Measurements from ENCODE around the gene RAB24.

RAB24 gene

DNA sequence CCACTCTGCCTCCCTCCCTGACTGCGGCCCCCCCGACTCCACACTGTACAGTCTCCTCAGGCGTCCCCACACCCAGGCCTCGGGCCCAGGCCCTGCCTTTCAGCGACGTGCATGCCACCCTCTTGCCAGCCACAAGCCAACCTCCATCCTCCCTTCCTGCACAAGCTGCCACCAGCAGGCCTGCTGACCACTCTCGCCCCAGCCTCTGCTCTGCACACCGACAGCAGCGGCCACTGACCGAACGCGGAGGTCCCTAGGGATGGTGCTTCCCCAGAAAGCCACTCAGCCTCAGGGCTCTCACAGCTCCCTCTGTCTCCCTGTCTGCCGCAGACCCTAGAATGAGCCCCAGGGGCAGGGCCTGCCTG, 29.4 kb upstream of the RAB24 start:
- DNase-seq = no peak

DNA sequence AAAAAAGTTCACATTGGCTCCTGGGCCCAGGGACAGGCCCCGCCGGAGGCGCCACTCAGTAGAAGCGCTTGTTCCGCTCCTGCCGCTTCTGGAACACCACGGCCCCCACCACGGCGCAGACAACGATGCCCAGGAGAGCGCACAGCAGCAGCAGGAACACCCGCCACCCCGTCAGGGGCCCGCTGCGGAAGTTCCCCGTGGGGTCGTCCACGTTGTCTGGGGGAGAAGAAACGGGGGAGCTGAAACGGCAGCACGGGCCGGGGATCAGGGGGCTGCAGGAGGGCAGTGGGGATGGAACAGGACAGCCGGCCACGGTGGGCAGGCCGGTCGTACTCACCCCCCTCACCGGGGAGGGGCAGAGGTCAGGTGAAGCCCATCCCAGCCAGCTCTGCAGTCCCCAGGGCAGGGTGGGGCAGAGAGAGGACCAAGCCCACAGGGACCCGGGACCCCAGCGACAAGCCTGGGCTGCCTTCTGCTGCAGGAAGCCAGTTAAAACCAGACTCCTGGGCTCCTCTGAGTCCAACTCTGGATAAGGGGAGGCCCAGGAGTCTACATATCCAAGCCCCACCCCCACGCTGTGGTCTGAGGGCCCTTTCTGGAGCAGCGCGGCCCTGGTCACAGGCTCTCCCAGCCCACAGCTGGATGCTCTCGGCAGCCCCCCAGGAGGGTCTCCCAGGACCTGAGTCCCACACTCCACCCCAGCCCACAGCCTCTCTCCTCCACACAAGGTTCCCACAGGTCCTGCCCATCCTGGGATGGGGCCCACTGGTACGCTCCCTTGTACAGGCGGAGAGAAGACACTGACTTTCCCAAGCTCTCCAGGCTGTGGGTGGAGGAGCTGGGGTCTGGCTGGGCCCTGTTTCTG, 28.7 kb upstream of the RAB24 start:
- DNase-seq = no peak

DNA sequence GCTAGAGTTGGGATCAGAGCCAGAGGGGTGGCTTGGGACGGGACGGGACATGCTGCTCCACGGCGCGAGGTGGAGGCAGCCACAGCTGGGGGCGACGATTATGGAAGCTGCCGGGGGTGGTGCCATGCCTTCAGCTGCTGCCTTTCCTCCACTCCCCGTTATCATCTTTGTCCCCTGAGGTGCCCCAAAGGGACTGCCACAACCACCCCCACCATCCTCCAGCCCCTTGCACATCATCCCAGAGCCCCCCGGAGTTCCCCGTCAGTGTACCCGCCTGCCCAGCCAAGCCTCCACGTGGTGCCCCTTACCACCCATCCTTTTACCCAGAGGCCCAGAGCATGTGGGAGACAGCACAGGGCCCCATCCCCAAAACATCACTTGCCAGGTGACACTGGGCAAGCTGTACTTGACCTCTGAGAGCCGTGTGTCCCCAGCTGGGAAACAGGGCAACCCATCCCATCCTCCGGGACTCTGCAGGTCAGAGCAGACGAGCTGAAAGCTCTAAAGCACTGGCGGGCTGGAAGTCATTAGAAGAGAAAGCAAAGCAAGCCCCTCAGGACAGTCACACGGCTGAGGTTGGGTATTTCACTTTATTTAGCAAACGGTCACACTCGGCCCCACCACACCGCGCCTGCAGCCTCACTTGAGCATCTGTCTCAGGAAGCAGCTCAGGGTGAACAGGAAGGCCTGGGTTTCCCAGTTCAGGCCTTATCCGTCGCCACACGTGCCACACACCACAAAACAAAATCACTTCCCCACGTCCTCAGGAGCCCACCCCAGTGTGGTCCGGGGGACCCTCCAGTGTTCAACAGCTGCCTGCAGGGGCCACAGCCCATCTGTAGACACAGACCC, 27.7 kb upstream of the RAB24 start:
- DNase-seq = no peak

DNA sequence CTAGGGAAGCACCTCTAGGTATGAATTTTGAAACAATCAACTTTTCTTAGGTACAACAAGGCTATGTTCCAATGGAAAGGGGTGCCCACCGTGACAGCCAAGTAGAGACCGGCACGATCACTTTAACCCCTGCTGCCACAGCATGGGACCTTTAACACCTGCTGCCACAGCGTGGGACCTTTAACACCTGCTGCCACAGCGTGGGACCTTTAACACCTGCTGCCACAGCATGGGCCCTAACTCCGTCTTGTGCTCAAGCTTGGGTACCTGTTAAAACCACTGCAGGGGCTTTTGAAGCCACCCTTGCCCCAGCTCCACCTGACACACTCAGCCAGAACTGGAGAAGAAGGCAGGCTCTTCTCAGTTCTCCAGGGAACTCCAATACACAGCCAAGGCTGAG, 26.4 kb upstream of the RAB24 start:
- no peak for DNase-seq

DNA sequence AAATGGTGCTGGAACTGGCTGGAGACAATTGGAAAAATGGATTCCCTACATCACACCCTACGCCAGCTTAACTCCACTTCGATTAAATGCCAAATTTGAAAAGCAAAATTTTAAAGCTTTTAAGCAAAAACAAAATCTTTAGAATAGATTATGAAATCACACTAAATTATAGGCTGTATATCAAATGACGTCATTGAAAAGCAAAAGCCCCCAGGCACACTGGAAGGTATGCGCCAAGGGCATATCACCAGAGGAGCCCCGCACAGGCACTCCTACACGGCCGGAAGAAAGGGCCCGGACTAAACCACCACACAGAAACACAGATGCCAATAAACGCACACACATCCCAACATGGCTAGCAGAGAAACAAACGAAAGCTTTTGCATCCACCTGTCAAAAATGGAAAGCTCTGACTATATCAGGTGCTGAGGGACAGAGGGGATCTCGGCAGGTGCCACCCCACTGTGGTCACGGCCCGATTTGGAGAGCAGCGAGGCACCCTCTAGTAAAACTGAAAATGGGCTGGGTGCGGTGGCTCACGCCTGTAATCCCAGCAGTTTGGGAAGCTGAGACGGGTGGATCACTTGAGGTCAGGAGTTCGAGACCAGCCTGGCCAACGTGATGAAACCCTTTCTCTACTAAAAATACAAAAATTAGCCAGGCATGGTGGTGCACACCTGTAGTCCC, 25.2 kb upstream of the RAB24 start:
- no peak for DNase-seq

DNA sequence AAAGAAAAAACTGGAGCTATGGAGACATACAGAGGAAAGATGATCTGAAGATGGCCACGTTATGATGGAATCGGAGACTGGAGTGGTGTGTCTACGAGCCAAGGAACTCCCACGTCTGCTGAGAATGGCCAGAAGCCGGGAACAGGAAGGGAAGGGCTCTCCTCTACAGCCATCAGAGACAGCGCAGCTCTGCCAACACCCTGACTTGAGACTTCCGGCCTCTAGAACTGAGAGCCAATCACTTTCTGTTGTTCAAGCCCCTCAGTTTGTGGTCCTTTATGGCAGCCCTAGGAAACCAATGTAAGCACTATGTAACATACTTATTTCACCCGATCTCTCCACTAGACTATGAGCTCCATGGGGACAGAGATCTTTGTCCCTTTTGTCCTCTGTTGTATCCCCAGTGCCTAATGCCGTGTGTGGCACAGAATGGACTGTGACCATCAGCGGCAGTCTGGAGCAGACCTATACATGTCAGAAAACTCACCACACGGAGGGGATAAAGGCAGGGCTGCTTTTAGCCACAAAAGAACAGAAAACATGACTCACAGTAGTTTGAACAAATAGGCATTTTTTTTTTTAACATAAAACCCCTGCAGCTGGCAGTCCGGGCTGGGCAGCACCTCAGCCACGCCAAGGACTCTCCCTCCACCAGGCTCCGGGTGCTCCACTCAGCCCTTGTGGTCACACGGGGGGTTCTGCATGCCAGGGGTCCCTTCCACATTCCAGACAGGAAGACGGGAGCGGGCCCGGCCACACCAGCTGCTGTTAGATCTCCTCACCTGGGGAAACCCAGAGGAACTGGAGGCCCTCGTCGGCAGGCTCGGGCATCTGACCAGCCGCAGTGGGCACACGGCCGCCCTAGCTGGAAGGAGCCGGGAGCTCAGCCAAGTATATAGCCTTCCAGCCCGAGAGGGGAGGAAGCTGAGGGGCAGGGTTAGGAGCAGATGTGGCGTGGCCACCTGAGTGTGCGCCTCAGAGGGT, 24.3 kb upstream of the RAB24 start:
- no peak for DNase-seq

DNA sequence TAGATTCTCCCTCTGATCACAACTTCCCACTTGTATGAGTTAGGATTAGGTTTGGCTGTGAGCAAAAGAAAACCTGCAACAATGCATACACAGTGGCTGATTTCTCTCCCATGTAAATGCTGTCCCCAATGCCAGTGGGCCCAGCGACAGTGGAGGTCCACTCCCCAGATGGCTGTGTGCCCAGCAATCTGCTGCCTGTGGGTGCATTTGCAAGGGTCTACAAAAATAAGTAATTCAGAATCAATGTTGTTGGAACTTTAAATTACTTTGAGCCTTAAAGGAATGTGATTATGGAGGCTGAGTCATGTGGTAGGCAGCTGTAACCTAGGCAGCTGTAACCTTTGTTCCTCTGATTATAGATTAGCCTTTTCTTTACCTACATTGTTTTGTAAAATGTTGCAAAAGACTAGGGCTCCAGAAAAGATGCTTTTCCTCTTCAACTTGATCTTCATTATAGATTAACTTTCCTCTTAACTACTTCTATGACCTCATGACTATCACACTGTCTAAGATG, 22.4 kb upstream of the RAB24 start:
- DNase-seq = no peak

DNA sequence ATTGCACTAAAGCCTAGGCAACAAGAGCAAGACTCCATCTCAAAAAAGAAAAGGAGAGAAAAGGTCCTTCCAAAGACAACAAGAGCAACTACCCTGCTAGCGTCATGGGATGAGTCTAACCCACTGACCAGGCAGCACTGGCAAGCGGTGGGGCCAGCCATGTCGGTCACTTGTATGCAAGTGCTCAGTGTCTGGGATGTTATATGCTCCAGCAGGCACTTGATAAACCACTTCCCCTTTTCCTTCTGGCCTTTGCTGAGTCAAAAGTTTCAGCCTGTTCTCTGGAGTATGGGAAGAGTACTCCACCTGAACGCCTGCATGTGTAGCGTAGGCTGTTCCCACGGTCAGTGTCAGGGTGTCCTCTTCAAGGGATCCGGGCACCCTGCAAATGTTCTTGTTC, 17.4 kb upstream of the RAB24 start:
- no peak for DNase-seq

DNA sequence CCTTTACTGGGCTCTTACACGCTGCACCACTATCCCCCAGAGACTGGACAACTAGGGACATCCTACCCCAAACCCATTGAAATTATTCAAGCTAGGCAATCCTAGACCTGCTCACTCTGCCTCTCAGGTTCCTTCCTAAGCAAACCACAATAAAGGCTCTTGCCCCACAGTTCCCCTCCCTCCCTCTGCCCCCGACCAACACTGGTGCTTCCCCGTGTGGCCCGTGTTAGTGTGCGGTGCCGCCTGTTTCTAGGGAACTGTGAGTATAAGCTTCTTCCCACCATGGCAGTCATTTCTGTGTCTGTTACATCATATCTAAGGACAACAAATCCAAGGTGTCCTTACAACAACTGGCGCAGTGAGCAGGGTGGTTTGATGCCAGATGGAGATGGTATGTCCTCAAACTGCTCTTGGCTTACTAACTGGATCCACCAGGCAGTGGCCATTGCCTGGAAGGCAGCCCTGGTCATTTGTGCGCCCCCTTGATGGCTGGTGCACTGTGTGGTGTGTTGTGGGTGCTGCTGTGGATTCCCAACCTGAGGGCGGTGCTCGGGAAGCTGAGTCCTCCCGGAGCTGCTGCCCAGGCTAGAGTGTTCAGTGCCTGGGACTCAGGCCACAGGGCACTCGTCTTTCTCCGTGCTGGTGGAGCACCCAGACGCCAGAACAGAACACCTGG, 16.5 kb upstream of the RAB24 start:
- no peak for DNase-seq

DNA sequence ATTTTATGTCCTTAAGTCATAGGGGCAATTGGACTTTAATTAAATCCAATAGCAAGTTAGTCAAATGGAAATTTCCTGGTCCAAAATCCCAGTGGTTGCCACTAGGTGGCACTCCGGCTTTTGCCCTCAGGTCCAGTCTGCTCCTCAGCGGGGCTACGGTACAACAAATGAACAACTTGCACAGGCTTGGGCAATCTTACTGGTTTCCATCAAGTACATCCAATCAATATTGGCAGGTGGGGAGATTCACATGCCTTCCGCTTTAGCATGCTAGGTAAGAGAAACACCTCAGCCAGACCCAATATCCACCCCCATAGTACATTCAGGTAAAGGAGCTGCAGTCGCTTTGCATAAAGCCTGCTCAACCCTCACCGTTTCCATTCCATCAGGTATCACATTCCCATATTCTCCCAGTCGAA, 14.4 kb upstream of the RAB24 start:
- peak; percentile 58 for DNase-seq

DNA sequence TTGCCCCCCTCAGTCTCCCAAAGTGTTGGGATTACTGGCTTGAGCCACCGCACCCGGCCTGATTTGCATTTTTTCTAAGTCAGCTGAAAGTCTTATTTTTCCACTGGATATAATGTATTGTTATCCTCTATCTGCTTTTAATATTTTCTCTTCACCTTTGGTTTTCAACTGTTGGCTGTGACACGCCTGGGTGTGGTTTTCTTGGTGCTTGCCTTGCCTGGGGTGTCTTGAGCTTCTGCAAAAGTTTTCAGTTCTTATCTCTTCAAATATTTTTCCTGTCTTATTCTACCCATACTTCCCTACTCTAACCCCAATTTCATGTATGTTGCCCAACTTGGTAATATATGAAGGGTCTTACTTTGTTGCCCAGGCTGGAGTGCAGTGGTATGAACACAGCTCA, 12.5 kb upstream of the RAB24 start:
- no peak for DNase-seq

DNA sequence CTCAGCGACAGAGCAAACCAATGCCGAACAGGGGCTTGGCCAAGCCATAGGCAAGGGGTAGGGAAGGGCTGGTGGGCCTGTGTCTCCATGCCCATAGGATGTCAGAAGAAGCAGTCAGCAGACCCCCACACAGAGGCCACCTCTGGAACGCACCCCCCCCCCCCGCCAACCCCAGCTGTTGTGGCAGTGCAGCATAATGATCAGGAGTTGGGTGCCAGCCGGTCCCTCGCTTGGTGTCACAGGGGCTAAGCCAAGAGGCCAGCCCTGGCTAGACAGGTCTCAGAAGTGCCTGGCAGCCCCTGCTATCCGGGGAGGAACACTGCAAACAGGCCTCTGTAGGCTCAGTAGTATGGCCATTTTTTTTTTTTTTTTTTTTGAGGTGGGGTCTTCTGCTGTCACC, 11.9 kb upstream of the RAB24 start:
- no peak for DNase-seq

DNA sequence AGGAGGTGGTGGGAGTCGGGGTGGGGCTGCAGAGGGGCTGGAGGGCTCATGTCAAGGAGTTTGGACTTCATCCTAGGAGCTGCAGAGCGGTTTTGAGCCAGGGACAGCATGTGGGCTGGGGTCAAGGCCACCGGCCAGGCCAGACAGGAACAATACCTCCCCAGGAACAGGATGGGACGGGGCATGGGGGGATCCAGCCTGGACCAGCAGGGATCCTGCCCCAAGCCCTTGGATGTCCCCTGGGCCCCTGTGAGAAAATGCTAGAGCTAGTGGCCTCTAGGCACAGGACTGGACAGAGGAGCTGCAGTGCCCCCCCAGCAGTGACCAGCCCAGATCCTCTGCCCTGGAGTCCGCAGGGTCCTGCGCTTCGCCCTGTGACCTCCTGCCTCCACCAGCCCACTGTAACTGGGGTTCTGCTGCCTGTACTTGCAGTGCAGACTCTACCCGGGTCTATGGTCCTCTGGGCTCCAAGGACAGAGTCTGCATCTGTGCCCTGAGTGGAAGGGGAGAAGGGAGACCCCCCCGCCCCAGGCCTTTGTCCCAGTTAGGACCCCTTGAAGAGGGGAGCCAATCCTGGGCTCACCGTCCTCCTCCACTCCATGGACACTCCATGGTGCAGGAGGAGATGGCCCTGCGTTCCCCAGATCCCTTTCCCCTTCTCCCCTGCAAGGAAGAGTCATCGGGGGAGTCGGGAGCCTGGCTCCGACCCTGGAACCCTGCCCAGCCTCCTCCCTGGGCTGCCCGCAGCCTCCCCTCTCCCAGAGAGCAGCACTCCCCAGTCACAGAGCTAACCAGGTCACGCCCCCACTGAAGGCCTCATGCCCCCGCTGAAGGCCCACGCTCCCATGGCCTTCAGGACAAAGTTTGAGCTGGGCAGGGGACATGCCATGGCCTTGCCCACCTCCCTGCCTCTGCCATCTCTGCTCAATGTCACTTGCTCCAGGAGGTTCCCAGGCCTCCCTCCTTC, 11.1 kb upstream of the RAB24 start:
- no peak for DNase-seq

DNA sequence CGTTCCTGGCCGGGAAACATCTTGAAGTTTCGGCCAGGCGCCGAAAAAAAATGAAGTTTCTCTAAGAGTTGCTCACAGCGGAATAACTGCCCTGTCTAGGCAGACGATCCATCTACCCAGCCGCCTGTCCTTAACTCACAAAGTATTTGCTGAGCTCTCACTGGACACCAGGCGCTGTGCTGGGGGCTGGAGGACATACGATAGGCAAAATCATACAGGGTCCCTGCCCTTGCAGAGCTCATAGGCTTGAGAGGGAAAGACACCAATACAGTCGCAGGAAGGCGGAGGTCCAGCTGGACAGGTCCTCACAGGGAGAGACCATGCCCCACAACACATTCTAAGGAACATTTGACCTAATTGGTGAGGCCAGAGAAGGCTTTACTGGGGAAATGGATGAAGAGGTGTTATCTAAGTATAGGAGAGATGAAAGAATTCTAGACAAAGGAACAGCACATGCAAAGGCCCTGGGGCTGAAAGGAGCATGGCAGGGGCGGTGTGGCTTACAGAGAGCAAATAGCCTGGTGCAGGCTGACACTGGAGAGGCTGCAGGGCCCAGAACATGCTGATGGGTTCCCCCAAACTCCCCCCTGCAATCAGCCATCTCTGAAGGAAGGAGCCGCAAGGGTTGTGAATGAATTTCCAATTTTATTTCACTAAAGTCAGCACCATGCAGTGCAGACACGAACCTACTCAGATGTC, 10.2 kb upstream of the RAB24 start:
- DNase-seq = no peak

DNA sequence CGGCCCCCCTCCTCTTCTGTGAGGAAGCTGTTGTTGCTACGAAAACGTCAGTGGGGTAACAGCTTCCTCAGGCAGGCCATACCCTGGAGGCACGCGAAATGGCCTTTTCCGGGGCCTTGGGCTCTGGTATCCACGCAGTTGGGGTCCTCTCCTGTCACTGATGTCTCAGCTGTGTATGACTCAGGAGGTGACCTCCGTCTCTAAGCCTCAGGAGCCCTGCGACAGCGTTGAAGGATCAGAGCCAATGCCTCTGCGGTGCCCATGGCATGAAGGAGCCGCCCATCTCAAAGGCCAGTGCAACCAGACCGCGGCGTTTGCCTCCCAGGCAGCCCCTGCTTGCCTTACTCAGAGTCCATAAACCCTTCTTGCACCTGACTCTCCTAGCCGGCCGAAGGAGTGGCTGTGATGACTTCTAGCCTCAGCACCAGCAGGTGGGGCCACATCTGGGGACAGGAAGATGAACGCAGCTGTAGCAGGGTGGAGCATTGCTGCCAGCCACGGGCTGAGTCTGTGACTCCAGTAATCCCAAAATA, 9.2 kb upstream of the RAB24 start:
- DNase-seq = no peak

DNA sequence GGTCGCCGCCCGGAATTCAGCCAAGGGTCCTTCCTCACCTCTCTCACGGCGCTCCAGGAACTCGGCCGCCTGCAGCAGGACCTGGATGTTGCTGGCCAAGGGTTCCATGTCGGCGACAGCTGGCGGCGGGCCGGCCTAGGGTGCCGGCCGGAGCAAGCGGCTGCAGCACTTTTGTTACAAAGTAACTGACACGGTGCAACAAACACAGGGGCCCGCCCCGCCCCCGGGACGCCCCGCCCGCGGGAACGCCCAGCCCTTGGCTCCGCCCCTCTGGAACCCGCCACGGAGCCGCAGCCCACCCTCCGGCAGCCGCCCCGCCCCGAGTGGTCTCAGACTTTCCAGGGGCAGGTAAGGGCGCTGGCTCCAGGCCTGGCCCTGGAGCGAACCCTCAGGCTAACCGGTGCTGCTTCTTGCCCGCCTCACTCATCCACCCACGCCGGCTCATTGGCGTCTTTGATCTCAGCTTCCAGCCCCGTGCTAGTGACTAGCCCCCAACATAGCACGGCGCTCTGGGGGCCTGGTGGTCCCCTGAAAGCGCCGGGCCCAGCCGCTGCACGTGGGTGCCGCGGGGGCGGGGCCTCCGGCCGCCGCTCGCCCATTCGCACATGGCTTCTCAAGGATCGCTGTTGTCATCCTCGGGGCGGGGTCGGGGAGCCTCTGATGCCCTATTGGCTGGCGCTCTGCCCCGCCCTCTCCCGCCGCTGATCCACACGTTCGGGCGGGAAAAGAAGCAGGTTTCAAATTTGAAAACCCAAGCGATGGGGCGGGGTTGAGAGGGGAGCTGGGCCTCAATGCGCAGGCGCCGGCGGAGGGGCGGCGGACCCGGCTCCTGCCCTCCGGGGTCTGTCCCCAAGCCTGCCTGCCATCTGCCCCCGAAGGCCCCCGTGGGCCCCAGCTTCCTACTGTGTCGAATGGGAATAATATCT, 8.5 kb upstream of the RAB24 start, which contains the start of gene MXD3:
Gene MXD3 (minus strand): TSS at position 176 of the 926 bp plus-strand sequence. CDS start 68 bp downstream, at position 108.
- peak; percentile 96 for DNase-seq

DNA sequence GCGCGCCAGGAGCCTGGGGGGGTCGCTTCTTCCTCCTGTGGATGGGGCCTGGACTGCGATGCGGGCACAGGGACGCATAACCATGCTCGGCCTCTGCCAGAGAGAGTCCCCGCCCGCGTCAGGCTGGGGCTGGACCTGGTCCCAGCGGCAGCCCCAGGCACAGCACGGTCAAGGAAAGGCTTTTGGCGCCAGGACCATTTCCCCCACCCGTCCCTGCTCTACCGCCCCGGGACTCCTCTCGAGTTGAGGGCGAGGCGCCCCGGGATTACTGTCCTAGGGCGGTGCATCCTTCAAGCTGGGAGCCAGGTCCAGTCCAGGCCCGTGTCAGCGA, 7.8 kb upstream of the RAB24 start:
- DNase-seq = no peak

DNA sequence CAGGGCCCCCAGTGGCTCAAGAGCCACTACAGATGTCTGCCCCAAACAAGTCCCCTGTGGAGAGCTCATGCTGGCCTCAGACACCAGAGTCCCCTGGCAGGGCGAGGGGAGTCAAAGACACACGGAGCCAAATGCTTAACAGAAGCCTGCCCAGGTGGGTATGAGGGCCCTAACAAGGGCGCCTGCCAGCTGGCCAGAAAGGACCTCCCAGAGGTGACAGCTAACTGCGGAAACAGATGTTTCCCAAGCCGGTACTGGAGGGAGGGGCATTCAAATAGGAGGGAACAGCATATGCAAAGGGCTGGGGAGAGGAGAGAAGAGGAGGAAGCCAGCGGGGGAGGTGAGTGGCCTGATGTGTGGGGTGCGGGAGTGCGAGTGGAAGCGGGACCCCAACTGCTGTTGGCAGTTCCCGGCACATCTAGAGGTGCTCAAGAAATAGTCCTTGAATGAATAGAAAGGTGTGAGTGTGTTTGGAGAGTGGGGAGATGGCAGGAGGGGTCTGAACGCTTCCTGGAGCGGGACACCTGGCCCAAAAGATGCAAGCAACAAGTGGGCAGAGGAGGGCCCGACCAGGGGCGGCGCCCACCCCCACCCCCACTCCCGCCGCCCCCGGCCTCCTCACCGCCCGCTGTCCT, 7.4 kb upstream of the RAB24 start:
- DNase-seq = peak; percentile 41
